Gastroesophageal sphincter (tissue), 4 donors: ENCODE measurements around the gene BRAT1. TPM values are rescaled to one million over a fixed set of nuclear protein-coding genes. Genes with fewer than 3 reads are reported as not detected.

ENCODE experiments used
- ATAC-seq: fragments of 150-250 bp; one replicate; pipeline ENCODE4 v1.9.1; 2016; ENCODE audit warnings: mild to moderate bottlenecking, moderate library complexity
- H3K27ac ChIP-seq, 4 donors: fragments of 200-600 bp; sonication (generic) in 3 of 4; 1 replicate in 3 of 4; 2 replicates in 1 of 4; pipeline ENCODE4 v1.5.1; 2016 to 2019
- H3K27me3 ChIP-seq: fragments of 200-600 bp; sonication (generic); one replicate; pipeline ENCODE4 v1.5.1; 2019
- H3K36me3 ChIP-seq, 2 donors: fragments of 200-600 bp; sonication (generic); one replicate each; pipeline ENCODE4 v1.5.1; 2019; ENCODE audit warnings: control low read depth in 1 of 2
- H3K4me1 ChIP-seq, 3 donors: fragments of 200-600 bp; sonication (generic); 1 replicate in 2 of 3; 2 replicates in 1 of 3; pipeline ENCODE4 v1.5.1; 2016 to 2019; ENCODE audit warnings: control low read depth in 2 of 3
- H3K4me3 ChIP-seq, 2 donors: fragments of 200-600 bp; sonication (generic); one replicate each; pipeline ENCODE4 v1.5.1; 2019; ENCODE audit warnings: mild to moderate bottlenecking in 1 of 2, moderate library complexity in 1 of 2
- H3K9me3 ChIP-seq, 3 donors: fragments of 200-600 bp; sonication (generic); one replicate each; pipeline ENCODE4 v1.5.1; 2017 to 2019; ENCODE audit warnings: control low read depth in 2 of 3
- EP300 ChIP-seq: sonication (generic); formaldehyde crosslinking; IDR thresholded peaks from one replicate; pipeline ENCODE4 v1.6.1; 2017; ENCODE audit warnings: antibody characterized with exemption, mild to moderate bottlenecking
- POLR2A ChIP-seq, 2 donors: fragments of 450-650 bp; IDR thresholded peaks; one replicate each; pipeline ENCODE4 v1.6.1; 2017; ENCODE audit warnings: antibody characterized with exemption in 2 of 2, mild to moderate bottlenecking in 2 of 2, moderate library complexity in 1 of 2
- POLR2AphosphoS5 ChIP-seq: sonication (generic); formaldehyde crosslinking; IDR thresholded peaks from one replicate; pipeline ENCODE4 v1.6.1; 2017; ENCODE audit warnings: antibody characterized with exemption
- WGBS, 2 donors: methylation state at CpG; one replicate each; pipeline ENCODE4 v1.1.5; 2018; ENCODE audit warnings: low coverage in 1 of 2; 5-methylcytosine and 5-hydroxymethylcytosine counted together
- total RNA-seq, 4 donors: library from RNA; depleted of rRNA; stranded (reverse); fragments of >200 nt; gene quantifications; one replicate each; pipeline ENCODE4 v1.1.0, GENCODE V29; 2016
- TF ChIP-seq, protein P1 (sequence below), 4 experiments: fragments of 200-600 bp in 2 of 4; fragments of 450-650 bp in 2 of 4; sonication (generic) in 1 of 4; IDR thresholded peaks; one replicate each; pipeline ENCODE4 v1.5.1; 2017 to 2019; ENCODE audit warnings: antibody characterized with exemption in 4 of 4, mild to moderate bottlenecking in 2 of 4, moderate library complexity in 2 of 4

The BRAT1 gene
- total RNA-seq, 4 donors from 2014 or later = 19.9 to 36.0 (median 32.4) TPM

DNA sequence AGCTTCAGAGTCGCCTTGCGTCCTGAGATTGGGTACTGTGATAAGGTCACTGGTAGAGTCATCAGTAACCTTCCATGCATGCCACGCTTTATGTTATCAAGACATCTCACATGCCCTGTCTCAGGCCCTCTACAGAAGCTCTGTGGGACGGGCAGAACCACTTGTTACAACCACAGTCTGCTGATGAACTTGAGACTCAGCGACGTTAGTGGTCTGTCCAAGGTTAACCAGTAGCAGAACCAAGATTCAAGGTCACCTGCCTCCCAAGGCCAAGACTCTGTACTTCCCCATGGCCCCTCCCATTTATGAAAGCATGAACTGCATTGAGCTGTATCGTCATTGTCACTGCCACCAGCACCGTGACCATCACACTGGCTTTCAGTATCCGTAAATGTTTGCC is 18.4 kb upstream of the BRAT1 start:
- Histone ChIP-seq H3K4me3 (no peak overlapping the region), H3K36me3 (peaks cover 0 to 64% of the 10 kb centered on the region in 2 donors), H3K27ac (no peak overlapping the region), H3K4me1 (no peaks in the 10 kb centered on the region), H3K27me3 (no peaks in the 10 kb centered on the region), H3K9me3 (no peaks in the 10 kb centered on the region)
- TF ChIP-seq EP300 = no peak
- no peak for TF ChIP-seq POLR2A (IDR thresholded peaks at IDR 0.05)
- TF ChIP-seq POLR2AphosphoS5 = no peak
- TF ChIP-seq, protein P1, sequence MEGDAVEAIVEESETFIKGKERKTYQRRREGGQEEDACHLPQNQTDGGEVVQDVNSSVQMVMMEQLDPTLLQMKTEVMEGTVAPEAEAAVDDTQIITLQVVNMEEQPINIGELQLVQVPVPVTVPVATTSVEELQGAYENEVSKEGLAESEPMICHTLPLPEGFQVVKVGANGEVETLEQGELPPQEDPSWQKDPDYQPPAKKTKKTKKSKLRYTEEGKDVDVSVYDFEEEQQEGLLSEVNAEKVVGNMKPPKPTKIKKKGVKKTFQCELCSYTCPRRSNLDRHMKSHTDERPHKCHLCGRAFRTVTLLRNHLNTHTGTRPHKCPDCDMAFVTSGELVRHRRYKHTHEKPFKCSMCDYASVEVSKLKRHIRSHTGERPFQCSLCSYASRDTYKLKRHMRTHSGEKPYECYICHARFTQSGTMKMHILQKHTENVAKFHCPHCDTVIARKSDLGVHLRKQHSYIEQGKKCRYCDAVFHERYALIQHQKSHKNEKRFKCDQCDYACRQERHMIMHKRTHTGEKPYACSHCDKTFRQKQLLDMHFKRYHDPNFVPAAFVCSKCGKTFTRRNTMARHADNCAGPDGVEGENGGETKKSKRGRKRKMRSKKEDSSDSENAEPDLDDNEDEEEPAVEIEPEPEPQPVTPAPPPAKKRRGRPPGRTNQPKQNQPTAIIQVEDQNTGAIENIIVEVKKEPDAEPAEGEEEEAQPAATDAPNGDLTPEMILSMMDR (IDR thresholded peaks at IDR 0.05) = no peak
- WGBS, 2 donors = 50 to 100% methylated on average over 1 to 4 of the region's 9 CpGs
- no peak for ATAC-seq

DNA sequence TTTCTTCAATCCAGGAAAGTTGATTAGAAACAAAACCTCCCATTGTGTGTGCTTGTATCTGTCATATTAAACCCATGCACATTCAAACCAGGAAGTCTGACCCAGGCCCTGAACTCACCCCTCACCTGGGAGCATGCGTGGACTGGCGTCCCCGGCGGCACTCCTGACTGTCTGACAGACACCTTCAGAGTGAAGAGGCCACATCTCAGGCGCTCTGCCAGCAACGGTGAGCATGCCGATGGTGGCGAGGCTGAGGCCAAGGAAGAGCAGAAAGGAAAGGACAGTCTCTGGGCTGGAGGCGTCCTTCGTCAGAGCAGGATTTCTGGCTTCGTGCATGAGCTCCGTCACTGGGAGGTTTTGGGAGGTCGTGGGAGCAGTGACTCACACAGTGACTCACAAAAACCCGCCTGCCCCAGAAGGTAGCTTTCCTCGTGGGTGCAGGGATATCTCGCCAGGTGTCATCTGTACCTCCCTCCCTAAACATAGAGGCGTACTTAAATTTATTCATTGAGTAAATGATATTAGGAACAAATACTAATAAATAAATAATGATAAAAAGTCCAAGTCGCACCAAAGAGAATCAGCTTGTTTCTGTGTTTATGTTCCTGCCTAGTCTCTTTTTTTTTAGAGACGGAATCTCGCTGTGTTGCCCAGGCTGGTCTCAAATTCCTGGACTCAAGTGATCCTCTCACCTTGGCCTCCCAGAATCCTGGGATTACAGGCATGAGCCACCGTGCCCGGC is 16.9 kb upstream of the BRAT1 start:
- Histone ChIP-seq H3K4me3 (no peak overlapping the region), H3K4me1 (peaks cover 0 to 11% (median 2%) of the 10 kb centered on the region in 3 donors), H3K36me3 (peaks cover 0 to 55% of the 10 kb centered on the region in 2 donors), H3K9me3 (no peaks in the 10 kb centered on the region), H3K27ac (no peak overlapping the region), H3K27me3 (no peaks in the 10 kb centered on the region)
- 73 to 78% methylated on average over 4 to 17 of the region's 22 CpGs for WGBS, 2 donors
- ATAC-seq = no peak
- TF ChIP-seq, protein P1 (IDR thresholded peaks at IDR 0.05) = no peak
- TF ChIP-seq POLR2A (IDR thresholded peaks at IDR 0.05) = no peak
- no peak for TF ChIP-seq EP300
- TF ChIP-seq POLR2AphosphoS5 = no peak

DNA sequence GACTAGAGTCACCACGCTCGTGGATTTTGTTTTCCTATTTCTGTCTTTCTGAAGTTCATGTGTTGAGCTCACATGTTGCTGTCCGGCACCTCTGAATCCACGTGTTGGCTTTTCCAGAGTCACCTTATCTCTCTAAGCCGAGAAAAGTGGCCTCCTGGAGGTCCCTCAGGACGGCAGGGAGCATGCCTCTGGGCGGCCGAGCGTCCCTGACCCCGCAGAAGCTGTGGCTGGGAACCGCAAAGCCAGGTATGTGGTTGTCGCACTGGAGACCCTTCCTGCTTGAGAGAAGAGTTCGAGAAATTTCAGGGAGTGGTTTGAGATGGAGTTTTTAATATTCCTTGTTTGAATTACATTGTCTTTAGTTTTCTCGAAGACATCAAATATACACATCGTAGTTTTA is 16.1 kb upstream of the BRAT1 start:
- H3K4me1 ChIP-seq = peaks cover 0 to 19% (median 4%) of the 10 kb centered on the region in 3 donors
- no peaks in the 10 kb centered on the region for H3K9me3 ChIP-seq
- H3K27ac ChIP-seq = no peak overlapping the region
- 87 to 94% methylated on average over 6 to 10 of the region's 15 CpGs for WGBS, 2 donors
- ATAC-seq = no peak
- H3K4me3 ChIP-seq = no peak overlapping the region
- H3K36me3 ChIP-seq = peaks cover 0 to 54% of the 10 kb centered on the region in 2 donors
- H3K27me3 ChIP-seq = no peaks in the 10 kb centered on the region
- TF ChIP-seq POLR2AphosphoS5 (no peak), EP300 (no peak)

DNA sequence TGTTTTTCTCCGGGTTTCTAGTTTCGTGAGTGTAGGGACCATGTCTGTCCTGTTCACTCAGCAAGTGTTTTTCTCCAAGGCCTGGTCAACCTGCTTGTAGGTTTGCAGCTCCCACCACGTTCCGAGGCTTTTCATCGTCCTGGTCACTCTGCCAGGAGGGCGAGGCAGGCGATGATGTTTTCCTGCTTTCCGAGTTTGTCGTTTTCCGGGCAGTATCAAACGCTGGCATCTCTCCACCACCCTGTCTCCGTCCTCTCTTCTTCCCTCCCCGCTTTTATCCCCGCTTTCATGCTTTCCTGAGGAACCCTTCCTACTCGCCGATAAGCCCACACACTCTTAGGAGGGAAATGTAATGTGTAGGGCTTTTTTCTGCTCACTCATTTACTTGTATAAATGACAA is 14.7 kb upstream of the BRAT1 start:
- H3K9me3 ChIP-seq = no peaks in the 10 kb centered on the region
- H3K36me3 ChIP-seq = peaks cover 0 to 40% of the 10 kb centered on the region in 2 donors
- H3K4me3 ChIP-seq = no peak overlapping the region
- no peak for ATAC-seq
- TF ChIP-seq POLR2A (IDR thresholded peaks at IDR 0.05) = no peak
- no peak for TF ChIP-seq POLR2AphosphoS5
- no peak for TF ChIP-seq EP300
- TF ChIP-seq, protein P1 (IDR thresholded peaks at IDR 0.05) = no peak
- H3K4me1 ChIP-seq = peaks cover 0 to 19% (median 4%) of the 10 kb centered on the region in 3 donors
- 52 to 71% methylated on average over 8 to 10 of the region's 16 CpGs for WGBS, 2 donors
- H3K27ac ChIP-seq = no peak overlapping the region
- H3K27me3 ChIP-seq = no peaks in the 10 kb centered on the region

DNA sequence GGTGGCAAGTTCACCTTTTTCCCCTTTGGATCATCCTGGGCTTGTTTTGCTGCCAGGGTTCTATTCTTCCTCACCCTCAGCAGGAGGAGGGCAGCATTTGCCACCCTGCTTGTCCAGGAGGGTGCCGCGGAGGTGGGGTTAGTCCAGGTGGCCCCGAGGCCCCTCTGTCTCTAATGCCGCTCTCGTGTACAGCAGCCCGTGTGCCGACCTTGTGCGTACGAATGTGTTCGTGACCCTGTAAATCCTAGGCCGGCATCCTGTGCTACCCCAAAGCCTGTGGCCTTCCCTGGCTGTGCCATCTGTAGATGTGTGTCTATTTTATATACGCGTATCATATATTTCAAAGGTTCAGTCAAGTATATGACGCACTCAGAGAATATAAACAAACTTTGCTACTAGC is 14.1 kb upstream of the BRAT1 start:
- Histone ChIP-seq H3K9me3 (no peaks in the 10 kb centered on the region), H3K27ac (no peak overlapping the region), H3K36me3 (peaks cover 0 to 34% of the 10 kb centered on the region in 2 donors), H3K4me3 (no peak overlapping the region), H3K27me3 (no peaks in the 10 kb centered on the region), H3K4me1 (peaks cover 0 to 19% (median 4%) of the 10 kb centered on the region in 3 donors)
- TF ChIP-seq EP300 = no peak
- TF ChIP-seq, protein P1 (IDR thresholded peaks at IDR 0.05) = no peak
- TF ChIP-seq POLR2A (IDR thresholded peaks at IDR 0.05) = no peak
- no peak for TF ChIP-seq POLR2AphosphoS5
- ATAC-seq = no peak
- 94 to 96% methylated on average over 3 to 13 of the region's 14 CpGs for WGBS, 2 donors
